IMR-90 (cell line): ENCODE measurements around the gene PDCD10. TPM values are rescaled to one million over a fixed set of nuclear protein-coding genes. Genes with fewer than 3 reads are reported as not detected.

ENCODE experiments used
- ATAC-seq: fragments of 200-7000 bp; cut with Tn5 transposase; 2 replicates; pipeline ENCODE4 v1.9.1; 2020; ENCODE audit warnings: low read depth, mild to moderate bottlenecking, moderate library complexity
- BruUV-seq: library from RNA; stranded (reverse); fragments of 400-500 nt; replicated peaks from 2 replicates; lab custom pipeline; 2021; lab: Mats Ljungman, UMichigan
- CTCF ChIA-PET: fragments of 300-600 bp; formaldehyde crosslinking; extraction: SDS; loops from one replicate; lab custom pipeline; 2021; ENCODE audit warnings: antibody characterized with exemption; lab: Yijun Ruan, JAX
- POLR2A ChIA-PET: fragments of 300-600 bp; sonication (Branson Sonifier 250); formaldehyde crosslinking; loops from one replicate; lab custom pipeline; 2022; ENCODE audit warnings: antibody characterized with exemption; ENCODE audit not compliant: unreplicated experiment; lab: Charles Lee
- DNase-seq: peaks from one replicate; pipeline ENCODE4 v3.0.0; 2013
- H2AFZ ChIP-seq: replicated peaks from 2 replicates; pipeline ENCODE3; 2013; ENCODE audit warnings: low read length, mild to moderate bottlenecking; ENCODE audit not compliant: poor library complexity
- H2AK5ac ChIP-seq: 2 replicates; pipeline ENCODE4 v1.6.1; 2013; ENCODE audit warnings: low read depth, low read length, inconsistent platforms
- H2AK9ac ChIP-seq: replicated peaks from 2 replicates; pipeline ENCODE3; 2013; ENCODE audit warnings: mild to moderate bottlenecking, low read depth, low read length, moderate library complexity; ENCODE audit not compliant: poor library complexity
- H2BK120ac ChIP-seq: 2 replicates; pipeline ENCODE4 v1.6.1; 2013; ENCODE audit warnings: low read depth, low read length, inconsistent platforms
- H2BK15ac ChIP-seq: 3 replicates; pipeline ENCODE4 v1.6.1; 2013; ENCODE audit warnings: low read depth, low read length, inconsistent platforms
- H2BK20ac ChIP-seq: 2 replicates; pipeline ENCODE4 v1.6.1; 2013; ENCODE audit warnings: low read depth, mild to moderate bottlenecking, inconsistent platforms, low read length, moderate library complexity
- H2BK5ac ChIP-seq: 2 replicates; pipeline ENCODE4 v1.6.1; 2013; ENCODE audit warnings: mild to moderate bottlenecking, low read depth, low read length, inconsistent platforms; ENCODE audit not compliant: poor library complexity, severe bottlenecking
- H3K14ac ChIP-seq: replicated peaks from 2 replicates; pipeline ENCODE4 v1.6.1; 2013; ENCODE audit warnings: low read depth, low read length, inconsistent platforms
- H3K18ac ChIP-seq: 2 replicates; pipeline ENCODE4 v1.6.1; 2013; ENCODE audit warnings: low read depth, low read length, control low read depth
- H3K23ac ChIP-seq: 2 replicates; pipeline ENCODE4 v1.6.1; 2013; ENCODE audit warnings: low read depth, low read length, inconsistent platforms
- H3K27ac ChIP-seq: 2 replicates; pipeline ENCODE4 v1.5.1; 2013; ENCODE audit warnings: mild to moderate bottlenecking, control low read depth, low read length; ENCODE audit not compliant: insufficient read depth
- H3K27me3 ChIP-seq: 2 replicates; pipeline ENCODE4 v1.6.1; 2013; ENCODE audit warnings: low read length; ENCODE audit not compliant: control insufficient read depth, insufficient read depth
- H3K36me3 ChIP-seq: 2 replicates; pipeline ENCODE4 v1.6.1; 2013; ENCODE audit warnings: low read length, mixed read lengths; ENCODE audit not compliant: control insufficient read depth, insufficient read depth
- H3K4ac ChIP-seq: 2 replicates; pipeline ENCODE4 v1.6.1; 2013; ENCODE audit warnings: low read depth, low read length, inconsistent platforms
- H3K4me1 ChIP-seq: 2 replicates; pipeline ENCODE4 v1.6.1; 2013; ENCODE audit warnings: low read length, mixed read lengths; ENCODE audit not compliant: control insufficient read depth, insufficient read depth
- H3K4me2 ChIP-seq: 2 replicates; pipeline ENCODE4 v1.6.1; 2013; ENCODE audit warnings: low read depth, mild to moderate bottlenecking, control low read depth, low read length, moderate library complexity
- H3K4me3 ChIP-seq: 2 replicates; pipeline ENCODE4 v1.5.1; 2013; ENCODE audit warnings: low read depth, mild to moderate bottlenecking, control low read depth, low read length, moderate library complexity; ENCODE audit not compliant: insufficient read depth
- H3K56ac ChIP-seq: 2 replicates; pipeline ENCODE4 v1.6.1; 2013; ENCODE audit warnings: low read length, inconsistent platforms; ENCODE audit not compliant: insufficient read depth; ENCODE audit errors: extremely low read depth
- H3K79me1 ChIP-seq, 2 experiments: 2 replicates each; pipeline ENCODE4 v1.6.1; 2013; ENCODE audit warnings: low read length in 2 of 2, inconsistent platforms in 1 of 2, low read depth in 1 of 2
- H3K9ac ChIP-seq: 2 replicates; pipeline ENCODE4 v1.6.1; 2013; ENCODE audit warnings: low read depth, low read length, control low read depth
- H3K9me1 ChIP-seq: 2 replicates; pipeline ENCODE4 v1.6.1; 2013; ENCODE audit warnings: low read length, inconsistent platforms; ENCODE audit not compliant: insufficient read depth
- H3K9me3 ChIP-seq: 2 replicates; pipeline ENCODE4 v1.6.1; 2013; ENCODE audit warnings: low read length; ENCODE audit not compliant: control insufficient read depth, insufficient read depth
- H4K20me1 ChIP-seq: 2 replicates; pipeline ENCODE4 v1.6.1; 2013; ENCODE audit warnings: low read length, inconsistent platforms; ENCODE audit not compliant: insufficient read depth
- H4K5ac ChIP-seq: 2 replicates; pipeline ENCODE4 v1.6.1; 2013; ENCODE audit warnings: mild to moderate bottlenecking, low read depth, low read length, control low read depth
- H4K8ac ChIP-seq, 2 experiments: 2 replicates each; pipeline ENCODE4 v1.6.1; 2013; ENCODE audit warnings: low read depth in 2 of 2, low read length in 2 of 2, control low read depth in 1 of 2, inconsistent platforms in 1 of 2
- H4K91ac ChIP-seq: 2 replicates; pipeline ENCODE4 v1.6.1; 2013; ENCODE audit warnings: low read depth, low read length, inconsistent platforms; ENCODE audit not compliant: insufficient read depth
- CHD1 ChIP-seq: IDR thresholded peaks from 2 replicates; pipeline ENCODE4 v1.6.1; 2012; ENCODE audit warnings: low read depth, low read length, improper control_type of control experiment
- POLR2A ChIP-seq: IDR thresholded peaks from 2 replicates; pipeline ENCODE4 v1.6.1; 2012; ENCODE audit warnings: mild to moderate bottlenecking, low read depth, low read length
- WGBS, 2 experiments: methylation state at CpG; one replicate each; pipeline versions ENCODE4 v1.1.5 to v1.1.7; 2013; ENCODE audit warnings: missing lambda C conversion rate in 2 of 2; ENCODE audit not compliant: insufficient read length in 1 of 2; ENCODE audit errors: extremely low coverage in 2 of 2; 5-methylcytosine and 5-hydroxymethylcytosine counted together
- dilution Hi-C: fragments of 300-500 bp; cut with HindIII; formaldehyde crosslinking; loops from one replicate; pipeline ENCODE4 v1.14.3; 2018; ENCODE audit warnings: low sequenced_read_pairs; ENCODE audit not compliant: unreplicated experiment
- in situ Hi-C: fragments of 300-500 bp; cut with MboI; formaldehyde crosslinking; loops from 3 replicates; pipeline ENCODE4 v1.14.3; 2019; ENCODE audit warnings: low sequenced_read_pairs, inconsistent platforms, mixed read lengths
- intact Hi-C: fragments of 100-400 bp; cut with micrococcal nuclease; formaldehyde crosslinking; loops from 2 replicates; pipeline ENCODE4 v1.10.0; 2022
- polyA plus RNA-seq, 3 experiments: library from polyadenylated mRNA; depleted of rRNA; stranded (reverse); fragments of >200 nt; gene quantifications; 2 replicates each; pipeline ENCODE4 v1.2.3, GENCODE V29; 2012; ENCODE audit warnings: low replicate concordance in 1 of 3
- total RNA-seq: library from RNA; depleted of rRNA; stranded (reverse); fragments of >200 nt; gene quantifications from 2 replicates; pipeline ENCODE4 v1.2.3, GENCODE V29; 2012

PDCD10 gene
- total and polyA plus RNA-seq, 2 of the 4 experiments (the other 2 are of a cell fraction): 36.7 to 47.3 TPM

DNA sequence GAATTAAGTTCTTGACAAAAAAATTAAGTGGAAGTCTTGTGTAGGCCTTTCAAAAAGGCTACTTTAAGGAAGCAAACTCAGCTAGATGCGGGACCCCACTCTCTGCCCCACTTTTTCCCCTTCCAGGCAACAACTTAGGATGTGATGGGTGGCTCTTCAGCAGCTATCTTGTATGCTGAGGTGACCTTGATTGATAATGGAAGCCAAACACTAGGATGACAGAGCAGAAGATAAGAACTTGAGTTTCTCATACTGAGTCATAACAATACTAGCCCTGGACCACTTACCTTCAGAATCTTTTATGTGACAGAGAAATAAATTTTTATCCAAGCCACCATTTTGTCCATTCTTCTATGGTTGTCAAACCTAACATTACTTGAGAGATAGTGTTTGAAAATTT lies 16.1 kb downstream of the PDCD10 start:
- Histone ChIP-seq H3K4me1 (no peaks in the 10 kb centered on the region), H3K4ac (no peak overlapping the region), H2AK5ac (no peak overlapping the region), H4K91ac (no peak overlapping the region), H4K8ac (no peak overlapping the region), H3K9me3 (no peaks in the 10 kb centered on the region), H3K27me3 (no peaks in the 10 kb centered on the region), H4K20me1 (peaks cover 16% of the 10 kb centered on the region; the same call in 1 of the 2 replicates), H3K4me2 (no peak overlapping the region), H3K79me1 (peaks cover 16 to 43% of the 10 kb centered on the region in 2 experiments), H2AFZ (no peak overlapping the region), H3K18ac (no peak overlapping the region), H3K9me1 (no peaks in the 10 kb centered on the region), H2BK20ac (no peak overlapping the region), H3K23ac (no peak overlapping the region), H3K14ac (no peak overlapping the region), H3K4me3 (no peak overlapping the region), H2AK9ac (no peak overlapping the region), H3K36me3 (peaks cover 5% of the 10 kb centered on the region), H3K56ac (no peak overlapping the region), H3K9ac (no peak overlapping the region), H2BK120ac (no peak overlapping the region), H2BK5ac (no peak overlapping the region), H4K5ac (no peak overlapping the region), H2BK15ac (no peak overlapping the region), H3K27ac (no peak overlapping the region)
- dilution Hi-C loops: no loop called here
- TF ChIP-seq CHD1: no peak
- TF ChIP-seq POLR2A: no peak
- intact Hi-C loops: no loop called here
- no TSS peak for BruUV-seq
- no peak for DNase-seq
- in situ Hi-C loops: no loop called here
- ATAC-seq: no peak
- ChIA-PET CTCF (no interaction called here), POLR2A (no interaction called here)
- WGBS, 2 experiments: no CpG with 5 or more reads among the region's 1 CpG
